ENCODE results near the gene TAP2.

Gene TAP2

GRCh38 chr6:32854376-32855178 is 16.0 kb upstream of the TAP2 start:
- H3K9me3 ChIP-seq (ENCODE audit: control insufficient read depth, low read length): no peaks in the 10 kb centered on the region
- peak overlapping the region; percentile 100 for H3K27ac ChIP-seq (ENCODE audit: insufficient read depth, low read length, poor library complexity, severe bottlenecking)
- DNase-seq: peak in 2 of 3 donors; percentile 28 to 53
- peaks cover 41% of the 10 kb centered on the region for H3K36me3 ChIP-seq (ENCODE audit: control insufficient read depth, insufficient read depth, low read length)
- peak overlapping the region; percentile 95 for H3K4me3 ChIP-seq (ENCODE audit: insufficient read depth, low read depth, low read length, poor library complexity, severe bottlenecking)
- peaks cover 39% of the 10 kb centered on the region for H3K4me1 ChIP-seq (ENCODE audit: control insufficient read depth, insufficient read depth, low read length, poor library complexity, severe bottlenecking)
- no peaks in the 10 kb centered on the region for H3K27me3 ChIP-seq (replicated peaks; ENCODE audit: control insufficient read depth, insufficient read depth, low read length, poor library complexity, severe bottlenecking)

GRCh38 chr6:32853541-32854375 is 15.2 kb upstream of the TAP2 start, which contains the start of the genes PSMB9 and TAP1:
Gene PSMB9, plus strand, starts transcription at chr6:32854192. Its CDS starts 38 bp downstream, at chr6:32854230.
Gene TAP1, minus strand, starts transcription at chr6:32853704. Its CDS starts 68 bp downstream, at chr6:32853636.
- peaks cover 46% of the 10 kb centered on the region for H3K4me1 ChIP-seq (ENCODE audit: control insufficient read depth, insufficient read depth, low read length, poor library complexity, severe bottlenecking)
- peak; percentile 90 to 93 (median 92) for DNase-seq
- no peaks in the 10 kb centered on the region for H3K9me3 ChIP-seq (ENCODE audit: control insufficient read depth, low read length)
- H3K4me3 ChIP-seq (ENCODE audit: insufficient read depth, low read depth, low read length, poor library complexity, severe bottlenecking): peak within 1 kb of the TSS; percentile 95
- peaks cover 38% of the 10 kb centered on the region for H3K36me3 ChIP-seq (ENCODE audit: control insufficient read depth, insufficient read depth, low read length)
- peak within 1 kb of the TSS; percentile 100 for H3K27ac ChIP-seq (ENCODE audit: insufficient read depth, low read length, poor library complexity, severe bottlenecking)
- H3K27me3 ChIP-seq (replicated peaks; ENCODE audit: control insufficient read depth, insufficient read depth, low read length, poor library complexity, severe bottlenecking): no peaks in the 10 kb centered on the region

- Histone ChIP-seq H3K27me3 (replicated peaks; ENCODE audit: control insufficient read depth, insufficient read depth, low read length, poor library complexity, severe bottlenecking) (no peaks in the 10 kb centered on the region), H3K9me3 (ENCODE audit: control insufficient read depth, low read length) (no peaks in the 10 kb centered on the region), H3K36me3 (ENCODE audit: control insufficient read depth, insufficient read depth, low read length) (peaks cover 38% of the 10 kb centered on the region), H3K27ac (ENCODE audit: insufficient read depth, low read length, poor library complexity, severe bottlenecking) (peak overlapping the region; percentile 100), H3K4me3 (ENCODE audit: insufficient read depth, low read depth, low read length, poor library complexity, severe bottlenecking) (peak overlapping the region; percentile 95), H3K4me1 (ENCODE audit: control insufficient read depth, insufficient read depth, low read length, poor library complexity, severe bottlenecking) (peaks cover 53% of the 10 kb centered on the region)
- DNase-seq: peak; percentile 43 to 54 (median 49)
Observed at GRCh38 chr6:32852844-32853540, 14.5 kb upstream of the TAP2 start.

GRCh38 chr6:32852018-32852843 is 13.7 kb upstream of the TAP2 start:
- peak in 1 of 3 donors; percentile 24 for DNase-seq
- H3K36me3 ChIP-seq (ENCODE audit: control insufficient read depth, insufficient read depth, low read length): peaks cover 38% of the 10 kb centered on the region
- no peaks in the 10 kb centered on the region for H3K9me3 ChIP-seq (ENCODE audit: control insufficient read depth, low read length)
- peaks cover 61% of the 10 kb centered on the region for H3K4me1 ChIP-seq (ENCODE audit: control insufficient read depth, insufficient read depth, low read length, poor library complexity, severe bottlenecking)
- no peaks in the 10 kb centered on the region for H3K27me3 ChIP-seq (replicated peaks; ENCODE audit: control insufficient read depth, insufficient read depth, low read length, poor library complexity, severe bottlenecking)
- peak overlapping the region; percentile 95 for H3K4me3 ChIP-seq (ENCODE audit: insufficient read depth, low read depth, low read length, poor library complexity, severe bottlenecking)
- H3K27ac ChIP-seq (ENCODE audit: insufficient read depth, low read length, poor library complexity, severe bottlenecking): peak overlapping the region; percentile 100

- Histone ChIP-seq H3K9me3 (ENCODE audit: control insufficient read depth, low read length) (no peaks in the 10 kb centered on the region), H3K4me3 (ENCODE audit: insufficient read depth, low read depth, low read length, poor library complexity, severe bottlenecking) (peak overlapping the region; percentile 95), H3K36me3 (ENCODE audit: control insufficient read depth, insufficient read depth, low read length) (peaks cover 47% of the 10 kb centered on the region), H3K27ac (ENCODE audit: insufficient read depth, low read length, poor library complexity, severe bottlenecking) (peak overlapping the region; percentile 100), H3K4me1 (ENCODE audit: control insufficient read depth, insufficient read depth, low read length, poor library complexity, severe bottlenecking) (peaks cover 69% of the 10 kb centered on the region), H3K27me3 (replicated peaks; ENCODE audit: control insufficient read depth, insufficient read depth, low read length, poor library complexity, severe bottlenecking) (no peaks in the 10 kb centered on the region)
- DNase-seq: no peak
Observed at GRCh38 chr6:32851025-32851424, 12.5 kb upstream of the TAP2 start.

- no peak for DNase-seq
- Histone ChIP-seq H3K27me3 (replicated peaks; ENCODE audit: control insufficient read depth, insufficient read depth, low read length, poor library complexity, severe bottlenecking) (no peaks in the 10 kb centered on the region), H3K4me3 (ENCODE audit: insufficient read depth, low read depth, low read length, poor library complexity, severe bottlenecking) (no peak overlapping the region), H3K36me3 (ENCODE audit: control insufficient read depth, insufficient read depth, low read length) (peaks cover 48% of the 10 kb centered on the region), H3K4me1 (ENCODE audit: control insufficient read depth, insufficient read depth, low read length, poor library complexity, severe bottlenecking) (peaks cover 71% of the 10 kb centered on the region), H3K9me3 (ENCODE audit: control insufficient read depth, low read length) (no peaks in the 10 kb centered on the region), H3K27ac (ENCODE audit: insufficient read depth, low read length, poor library complexity, severe bottlenecking) (peak overlapping the region; percentile 3)
Observed at GRCh38 chr6:32849126-32849525, 10.6 kb upstream of the TAP2 start.

- peak overlapping the region; percentile 12 for H3K27ac ChIP-seq (ENCODE audit: insufficient read depth, low read length, poor library complexity, severe bottlenecking)
- no peaks in the 10 kb centered on the region for H3K27me3 ChIP-seq (replicated peaks; ENCODE audit: control insufficient read depth, insufficient read depth, low read length, poor library complexity, severe bottlenecking)
- H3K9me3 ChIP-seq (ENCODE audit: control insufficient read depth, low read length): no peaks in the 10 kb centered on the region
- peaks cover 48% of the 10 kb centered on the region for H3K36me3 ChIP-seq (ENCODE audit: control insufficient read depth, insufficient read depth, low read length)
- no peak for DNase-seq
- H3K4me1 ChIP-seq (ENCODE audit: control insufficient read depth, insufficient read depth, low read length, poor library complexity, severe bottlenecking): peaks cover 77% of the 10 kb centered on the region
- H3K4me3 ChIP-seq (ENCODE audit: insufficient read depth, low read depth, low read length, poor library complexity, severe bottlenecking): no peak overlapping the region
Observed at GRCh38 chr6:32847795-32848194, 9.3 kb upstream of the TAP2 start.

- Histone ChIP-seq H3K27ac (ENCODE audit: insufficient read depth, low read length, poor library complexity, severe bottlenecking) (peak overlapping the region; percentile 96), H3K36me3 (ENCODE audit: control insufficient read depth, insufficient read depth, low read length) (peaks cover 52% of the 10 kb centered on the region), H3K9me3 (ENCODE audit: control insufficient read depth, low read length) (no peaks in the 10 kb centered on the region), H3K4me1 (ENCODE audit: control insufficient read depth, insufficient read depth, low read length, poor library complexity, severe bottlenecking) (peaks cover 79% of the 10 kb centered on the region), H3K27me3 (replicated peaks; ENCODE audit: control insufficient read depth, insufficient read depth, low read length, poor library complexity, severe bottlenecking) (no peaks in the 10 kb centered on the region), H3K4me3 (ENCODE audit: insufficient read depth, low read depth, low read length, poor library complexity, severe bottlenecking) (peak overlapping the region; percentile 1)
- DNase-seq: no peak
Observed at GRCh38 chr6:32847004-32847403, 8.5 kb upstream of the TAP2 start.

GRCh38 chr6:32845384-32845884 is 6.9 kb upstream of the TAP2 start:
- Histone ChIP-seq H3K27me3 (replicated peaks; ENCODE audit: control insufficient read depth, insufficient read depth, low read length, poor library complexity, severe bottlenecking) (no peaks in the 10 kb centered on the region), H3K36me3 (ENCODE audit: control insufficient read depth, insufficient read depth, low read length) (peaks cover 54% of the 10 kb centered on the region), H3K27ac (ENCODE audit: insufficient read depth, low read length, poor library complexity, severe bottlenecking) (peak overlapping the region; percentile 96), H3K4me1 (ENCODE audit: control insufficient read depth, insufficient read depth, low read length, poor library complexity, severe bottlenecking) (peaks cover 79% of the 10 kb centered on the region), H3K4me3 (ENCODE audit: insufficient read depth, low read depth, low read length, poor library complexity, severe bottlenecking) (peak overlapping the region; percentile 89), H3K9me3 (ENCODE audit: control insufficient read depth, low read length) (no peaks in the 10 kb centered on the region)
- peak; percentile 21 to 36 (median 34) for DNase-seq

Measured in effector memory CD4-positive, alpha-beta T cell (primary cell).